HK-2 (cell line): ENCODE measurements around the gene DGKA.
"Not testable (repeated sequence)": the region's sequence is repeated elsewhere in the genome, so short reads cannot be mapped to it uniquely, and the experiment has no call there.

Experiments used
- DNase-seq: peaks from one replicate; pipeline ENCODE4 v3.0.0-alpha.2; 2018; ENCODE audit not compliant: unreplicated experiment

DGKA gene

GRCh38 chr12:55996715-55997534 lies 66.0 kb downstream of the DGKA start, which contains the start of gene SUOX:
TSS of gene SUOX (plus strand) at chr12:55997276. CDS start at chr12:56002222, 4,946 bp downstream.
- peak; percentile 96 for DNase-seq

DNA sequence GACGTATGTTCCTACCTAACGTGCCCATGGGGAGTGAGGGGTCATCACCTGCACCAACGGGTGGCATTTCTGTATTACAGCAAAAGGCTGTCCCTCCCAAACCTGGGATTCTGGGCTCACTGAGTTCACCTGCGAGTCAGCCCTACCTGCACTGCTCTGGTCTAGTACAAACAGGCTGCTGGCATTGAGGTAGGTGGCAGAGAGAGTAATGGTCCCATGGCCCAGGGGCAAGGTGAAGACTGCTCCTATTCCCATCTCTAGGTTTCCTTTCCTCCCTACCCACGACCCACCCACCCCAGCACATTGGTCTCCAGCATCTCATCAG lies 66.5 kb downstream of the DGKA start:
- no peak for DNase-seq

GRCh38 chr12:55999522-55999921 lies 68.6 kb downstream of the DGKA start:
- not testable (repeated sequence) for DNase-seq

DNA sequence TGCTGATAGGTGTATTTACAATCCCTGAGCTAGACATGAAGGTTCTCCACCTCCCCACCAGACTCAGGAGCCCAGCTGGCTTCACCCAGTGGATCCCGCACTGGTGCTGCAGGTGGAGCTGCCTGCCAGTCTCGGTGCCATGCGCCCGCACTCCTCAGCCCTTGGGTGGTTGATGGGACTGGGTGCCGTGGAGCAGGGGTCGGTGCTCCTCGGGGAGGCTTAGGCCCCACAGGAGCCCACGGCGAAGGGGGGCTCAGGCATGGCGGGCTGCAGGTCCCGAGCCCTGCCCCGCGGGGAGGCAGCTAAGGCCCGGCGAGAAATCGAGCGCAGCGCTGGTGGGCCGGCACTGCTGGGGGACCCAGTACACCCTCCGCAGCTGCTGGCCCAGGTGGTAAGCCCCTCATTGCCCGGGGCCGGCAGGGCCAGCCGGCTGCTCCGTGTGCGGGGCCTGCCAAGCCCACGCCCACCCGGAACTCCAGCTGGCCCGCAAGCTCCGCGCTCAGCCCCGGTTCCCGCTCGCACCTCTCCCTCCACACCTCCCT lies 69.1 kb downstream of the DGKA start:
- DNase-seq, result not testable (repeated sequence)

GRCh38 chr12:56001487-56002100 lies 70.6 kb downstream of the DGKA start:
- no peak for DNase-seq

DNA sequence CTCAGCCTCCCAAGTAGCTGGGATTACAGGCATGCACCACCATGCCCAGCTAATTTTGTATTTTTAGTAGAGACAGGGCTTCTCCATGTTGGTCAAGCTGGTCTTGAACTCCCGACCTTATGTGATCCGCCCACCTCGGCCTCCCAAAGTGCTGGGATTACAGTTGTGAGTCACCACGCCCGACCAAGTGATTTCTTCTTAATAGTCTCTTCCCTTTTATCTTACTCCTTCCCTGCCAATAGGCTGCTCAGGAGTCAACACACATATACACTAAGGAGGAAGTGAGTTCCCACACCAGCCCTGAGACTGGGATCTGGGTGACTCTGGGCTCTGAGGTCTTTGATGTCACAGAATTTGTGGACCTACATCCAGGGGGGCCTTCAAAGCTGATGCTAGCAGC lies 72.4 kb downstream of the DGKA start:
- not testable (repeated sequence) for DNase-seq
